ENCODE data around the gene SLC25A26. TPM values are rescaled to one million over a fixed set of nuclear protein-coding genes. Genes with fewer than 3 reads are reported as not detected.

Gene SLC25A26
- total RNA-seq, 2 donors from 2014 or later: 17.1 to 17.8 TPM

DNA sequence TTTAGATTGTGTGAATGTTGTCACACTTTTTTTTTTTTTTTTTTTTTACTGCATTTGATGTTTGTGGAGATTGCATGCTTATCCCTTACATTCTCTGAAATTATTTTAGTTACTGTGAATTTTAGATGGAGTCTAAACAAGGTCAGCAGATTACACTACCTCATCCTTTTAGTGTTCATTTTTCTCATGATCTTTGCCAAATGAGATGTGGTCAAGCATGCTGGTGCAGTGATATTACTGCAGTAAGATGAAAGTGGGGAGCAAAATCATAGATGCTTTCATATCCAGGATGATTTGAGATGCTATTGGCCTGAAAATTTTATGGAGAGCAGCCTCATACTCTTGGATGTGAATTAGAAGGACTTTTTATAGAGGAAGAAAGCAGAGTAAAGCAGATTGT lies 45.8 kb downstream of the SLC25A26 start:
- intact Hi-C loops (cut with DNase I): no loop called here
- H3K27ac ChIP-seq: no peak overlapping the region
- H3K4me1 ChIP-seq: peaks cover 7% of the 10 kb centered on the region
- no peaks in the 10 kb centered on the region for H3K36me3 ChIP-seq
- no peaks in the 10 kb centered on the region for H3K27me3 ChIP-seq
- H3K4me3 ChIP-seq: no peak overlapping the region
- no peak overlapping the region for H3K9ac ChIP-seq (ENCODE audit: low read depth in 2 of 2, low read length in 2 of 2)
- no peak for DNase-seq
- H3K9me3 ChIP-seq: no peaks in the 10 kb centered on the region
- TF ChIP-seq, protein P1, sequence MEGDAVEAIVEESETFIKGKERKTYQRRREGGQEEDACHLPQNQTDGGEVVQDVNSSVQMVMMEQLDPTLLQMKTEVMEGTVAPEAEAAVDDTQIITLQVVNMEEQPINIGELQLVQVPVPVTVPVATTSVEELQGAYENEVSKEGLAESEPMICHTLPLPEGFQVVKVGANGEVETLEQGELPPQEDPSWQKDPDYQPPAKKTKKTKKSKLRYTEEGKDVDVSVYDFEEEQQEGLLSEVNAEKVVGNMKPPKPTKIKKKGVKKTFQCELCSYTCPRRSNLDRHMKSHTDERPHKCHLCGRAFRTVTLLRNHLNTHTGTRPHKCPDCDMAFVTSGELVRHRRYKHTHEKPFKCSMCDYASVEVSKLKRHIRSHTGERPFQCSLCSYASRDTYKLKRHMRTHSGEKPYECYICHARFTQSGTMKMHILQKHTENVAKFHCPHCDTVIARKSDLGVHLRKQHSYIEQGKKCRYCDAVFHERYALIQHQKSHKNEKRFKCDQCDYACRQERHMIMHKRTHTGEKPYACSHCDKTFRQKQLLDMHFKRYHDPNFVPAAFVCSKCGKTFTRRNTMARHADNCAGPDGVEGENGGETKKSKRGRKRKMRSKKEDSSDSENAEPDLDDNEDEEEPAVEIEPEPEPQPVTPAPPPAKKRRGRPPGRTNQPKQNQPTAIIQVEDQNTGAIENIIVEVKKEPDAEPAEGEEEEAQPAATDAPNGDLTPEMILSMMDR (IDR thresholded peaks at IDR 0.05): no peak

DNA sequence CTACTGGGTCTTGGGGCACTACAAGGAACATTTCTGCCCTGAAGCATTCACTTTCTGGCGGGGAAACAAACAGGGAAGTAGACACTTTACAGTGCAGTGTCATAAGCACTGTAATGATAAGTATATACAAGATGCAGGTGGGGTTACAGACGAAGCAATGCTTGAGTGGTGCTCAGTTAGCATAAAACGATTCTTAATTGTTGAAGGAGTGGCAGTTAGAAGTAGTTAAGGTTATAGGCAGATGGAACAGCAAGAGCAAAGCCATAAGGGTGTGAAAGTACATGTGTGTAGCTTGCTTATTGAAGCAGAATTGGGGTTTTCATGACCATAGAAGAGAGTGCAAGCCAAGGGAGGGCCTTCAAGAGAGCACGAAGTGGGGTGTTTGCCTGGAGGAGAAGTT lies 46.2 kb downstream of the SLC25A26 start:
- H3K9me3 ChIP-seq: no peaks in the 10 kb centered on the region
- no peaks in the 10 kb centered on the region for H3K36me3 ChIP-seq
- peak overlapping the region in 1 of 2 donors; percentile 3 for H3K9ac ChIP-seq (ENCODE audit: low read depth in 2 of 2, low read length in 2 of 2)
- H3K27ac ChIP-seq: no peak overlapping the region
- no peak overlapping the region for H3K4me3 ChIP-seq
- peaks cover 7% of the 10 kb centered on the region for H3K4me1 ChIP-seq
- intact Hi-C loops (cut with DNase I): no loop called here
- no peak for DNase-seq
- no peaks in the 10 kb centered on the region for H3K27me3 ChIP-seq
- TF ChIP-seq, protein P1 (IDR thresholded peaks at IDR 0.05): no peak

GRCh38 chr3:66267906-66268305 lies 47.1 kb downstream of the SLC25A26 start:
- no peak overlapping the region for H3K9ac ChIP-seq (ENCODE audit: low read depth in 2 of 2, low read length in 2 of 2)
- intact Hi-C loops (cut with DNase I): no loop called here
- no peaks in the 10 kb centered on the region for H3K9me3 ChIP-seq
- TF ChIP-seq, protein P1 (IDR thresholded peaks at IDR 0.05): no peak
- no peak for DNase-seq
- H3K36me3 ChIP-seq: no peaks in the 10 kb centered on the region
- H3K27me3 ChIP-seq: no peaks in the 10 kb centered on the region
- peaks cover 7% of the 10 kb centered on the region for H3K4me1 ChIP-seq
- no peak overlapping the region for H3K4me3 ChIP-seq
- no peak overlapping the region for H3K27ac ChIP-seq

DNA sequence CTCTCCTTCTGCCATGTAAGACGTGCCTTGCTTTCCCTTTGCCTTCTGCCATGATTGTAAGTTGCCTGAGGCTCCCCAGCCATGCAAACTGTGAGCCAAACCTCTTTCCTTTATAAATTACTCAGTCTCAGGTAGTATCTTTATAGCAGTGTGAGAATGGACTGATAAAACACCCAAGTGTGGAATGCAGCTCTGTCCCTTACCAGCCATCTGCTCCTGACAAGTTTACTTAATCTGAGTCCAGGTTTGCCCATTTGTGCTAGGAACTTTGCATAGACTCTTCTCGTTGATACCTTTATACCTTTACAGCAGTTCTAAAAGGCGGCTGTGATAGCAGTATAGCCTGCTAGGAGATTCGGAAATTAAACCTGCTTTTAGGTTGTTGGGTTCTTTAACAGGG lies 48.1 kb downstream of the SLC25A26 start:
- H3K27ac ChIP-seq: no peak overlapping the region

DNA sequence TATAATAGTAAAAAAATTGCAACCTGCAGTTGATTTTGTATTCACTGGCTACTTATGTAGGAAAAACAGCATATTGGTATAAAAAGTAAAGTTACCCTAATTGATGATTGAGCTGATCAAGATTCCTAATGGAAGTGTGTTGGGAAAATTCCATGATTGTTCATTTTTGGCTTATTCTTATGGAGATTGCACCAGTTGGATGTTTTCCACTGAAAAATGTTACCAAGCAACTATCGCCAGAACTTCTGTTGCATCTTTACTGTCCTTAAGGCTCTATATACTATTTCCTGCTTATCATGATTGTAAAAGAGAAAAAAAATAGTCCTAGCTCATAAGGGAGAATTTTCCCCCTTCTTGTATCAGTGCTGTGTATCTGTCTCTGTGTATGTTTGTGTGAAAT lies 48.6 kb downstream of the SLC25A26 start:
- intact Hi-C loops (cut with DNase I): no loop called here
- H3K4me1 ChIP-seq: peaks cover 7% of the 10 kb centered on the region
- H3K4me3 ChIP-seq: no peak overlapping the region
- no peak for DNase-seq
- no peaks in the 10 kb centered on the region for H3K9me3 ChIP-seq
- no peak overlapping the region for H3K27ac ChIP-seq
- H3K27me3 ChIP-seq: no peaks in the 10 kb centered on the region
- TF ChIP-seq, protein P1 (IDR thresholded peaks at IDR 0.05): no peak
- no peaks in the 10 kb centered on the region for H3K36me3 ChIP-seq
- no peak overlapping the region for H3K9ac ChIP-seq (ENCODE audit: low read depth in 2 of 2, low read length in 2 of 2)

More for the DNA sequence above, 48.1 kb downstream of the SLC25A26 start:
- DNase-seq: no peak
- no peaks in the 10 kb centered on the region for H3K9me3 ChIP-seq
- no peaks in the 10 kb centered on the region for H3K27me3 ChIP-seq
- H3K9ac ChIP-seq (ENCODE audit: low read depth in 2 of 2, low read length in 2 of 2): no peak overlapping the region
- H3K4me3 ChIP-seq: no peak overlapping the region
- H3K4me1 ChIP-seq: peaks cover 7% of the 10 kb centered on the region
- TF ChIP-seq, protein P1 (IDR thresholded peaks at IDR 0.05): no peak
- intact Hi-C loops (cut with DNase I): no loop called here
- H3K36me3 ChIP-seq: no peaks in the 10 kb centered on the region

DNA sequence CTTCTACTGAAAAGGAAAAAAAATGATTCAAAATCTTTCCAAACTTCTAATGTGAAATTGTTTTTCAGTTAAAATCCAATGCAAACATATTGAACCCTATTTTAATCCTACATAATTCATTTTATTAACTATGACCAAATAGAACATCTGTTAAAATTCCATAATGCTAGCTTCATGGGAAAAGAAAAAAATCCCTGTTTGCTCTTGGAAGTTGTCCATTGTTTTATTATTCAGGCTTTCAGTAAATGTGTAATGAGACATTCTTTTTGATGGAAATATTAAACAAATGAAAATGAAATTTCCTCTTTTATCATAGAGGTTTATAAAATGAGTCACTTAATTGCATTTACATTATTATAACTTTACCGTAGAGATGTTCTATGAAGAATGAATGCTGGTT lies 49.5 kb downstream of the SLC25A26 start:
- H3K9ac ChIP-seq (ENCODE audit: low read depth in 2 of 2, low read length in 2 of 2): no peak overlapping the region
- TF ChIP-seq, protein P1 (IDR thresholded peaks at IDR 0.05): no peak
- H3K4me1 ChIP-seq: peaks cover 7% of the 10 kb centered on the region
- intact Hi-C loops (cut with DNase I): no loop called here
- no peaks in the 10 kb centered on the region for H3K27me3 ChIP-seq
- no peaks in the 10 kb centered on the region for H3K36me3 ChIP-seq
- H3K9me3 ChIP-seq: no peaks in the 10 kb centered on the region
- no peak for DNase-seq
- H3K27ac ChIP-seq: no peak overlapping the region
- no peak overlapping the region for H3K4me3 ChIP-seq

All from colonic mucosa (tissue), 4 donors.